ENCODE data around the gene MYLK3.
A peak's percentile ranks its signal among the peaks of the same experiment; 100 is the strongest.

Gene MYLK3

GRCh38 chr16:46721885-46722284, 26.3 kb downstream of the MYLK3 start:
- no peak for DNase-seq

DNA sequence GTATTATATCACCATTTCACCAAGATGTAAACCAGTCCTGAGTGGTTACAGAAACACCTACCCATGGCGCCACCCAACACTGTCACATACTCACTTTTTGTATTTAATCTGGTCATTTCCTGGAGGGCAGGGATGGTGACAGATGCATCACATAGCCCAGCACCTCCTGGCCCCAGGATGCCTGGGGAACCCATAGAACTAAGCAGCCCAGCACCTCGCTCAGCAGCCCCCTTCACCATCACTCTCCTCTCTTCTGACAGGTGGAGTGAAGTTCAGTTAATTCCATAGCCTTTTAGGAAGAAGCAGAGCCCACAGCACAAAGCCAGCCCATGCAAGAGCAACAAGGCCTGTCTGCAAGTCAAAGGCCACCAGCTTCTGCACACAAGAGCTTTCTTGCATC, 27.5 kb downstream of the MYLK3 start:
- DNase-seq: no peak

DNA sequence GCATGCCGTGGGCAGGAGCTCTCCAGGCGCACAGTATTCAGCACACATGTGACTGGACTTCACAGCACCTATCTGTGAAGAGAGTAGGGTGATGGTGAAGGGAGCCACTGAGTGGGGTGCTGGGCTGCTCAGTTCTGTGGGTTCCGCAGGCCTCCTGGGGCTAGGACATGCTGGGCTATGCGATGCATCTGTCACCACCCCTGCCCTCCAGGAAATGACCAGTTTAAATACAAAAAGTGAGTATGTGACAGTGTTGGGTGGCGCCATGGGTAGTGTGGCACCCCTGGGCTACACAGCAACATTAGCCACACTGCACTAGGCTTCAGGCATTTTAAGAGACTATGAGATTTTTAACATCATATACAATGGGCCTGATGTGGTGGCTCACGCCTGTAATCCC, 28.6 kb downstream of the MYLK3 start:
- DNase-seq: no peak

GRCh38 chr16:46718214-46718613, 29.9 kb downstream of the MYLK3 start:
- no peak for DNase-seq

DNA sequence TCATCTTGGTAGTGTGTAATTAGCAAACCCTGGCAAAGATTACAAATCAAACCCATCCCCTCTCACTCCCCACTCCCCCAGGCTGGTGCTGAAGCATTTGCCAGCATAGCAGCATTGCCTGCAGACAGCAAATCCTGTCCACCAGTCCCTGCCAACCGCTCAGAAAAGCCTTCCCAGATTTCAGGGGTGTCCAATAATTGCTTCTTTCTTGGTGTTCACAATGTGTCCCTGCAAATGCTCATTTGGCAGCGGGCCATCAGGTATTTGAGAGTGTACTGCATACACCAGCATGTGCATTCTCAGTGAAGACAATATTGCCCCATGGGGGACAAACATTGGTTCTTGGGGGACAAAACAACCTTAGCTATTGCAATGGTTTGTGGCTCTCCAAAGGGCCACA, 30.5 kb downstream of the MYLK3 start:
- no peak for DNase-seq

GRCh38 chr16:46715769-46716305, 32.3 kb downstream of the MYLK3 start:
- DNase-seq: no peak

DNA sequence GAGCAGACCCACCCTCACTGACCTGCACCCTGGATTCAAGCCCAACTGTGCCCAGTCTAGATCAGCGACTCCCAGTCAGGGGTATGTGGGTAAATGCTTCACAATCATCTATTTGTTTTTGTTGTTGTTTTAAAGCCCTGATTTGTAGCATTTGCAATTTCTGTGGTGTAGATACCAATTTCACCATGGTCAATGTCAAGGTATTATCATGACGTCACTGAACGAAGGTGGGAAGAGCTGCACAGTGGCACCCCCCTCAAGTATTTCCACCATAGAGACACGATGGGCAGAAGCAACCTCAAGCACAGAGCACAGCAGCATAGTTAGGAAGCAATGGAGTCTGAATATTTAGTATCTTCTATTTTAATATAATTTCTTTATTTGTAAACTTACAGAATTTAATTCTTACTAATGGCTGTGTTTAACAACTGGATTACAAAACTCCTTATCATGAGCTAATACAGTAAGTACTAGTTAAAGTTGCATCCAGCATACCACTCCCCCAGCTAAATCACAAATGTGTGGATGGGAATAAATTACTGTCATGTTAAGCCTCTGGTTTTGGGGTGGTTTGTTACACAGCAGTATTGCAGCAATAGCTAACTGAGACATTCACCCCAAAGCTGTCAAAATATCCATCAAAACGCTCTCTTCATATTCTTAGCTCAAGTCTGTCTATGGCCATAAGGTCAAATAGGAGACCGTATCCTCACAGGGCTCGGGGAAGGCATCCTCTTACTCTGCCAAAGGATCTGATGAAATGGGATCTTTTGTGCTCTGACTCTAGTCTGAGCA, 33.1 kb downstream of the MYLK3 start:
- no peak for DNase-seq

DNA sequence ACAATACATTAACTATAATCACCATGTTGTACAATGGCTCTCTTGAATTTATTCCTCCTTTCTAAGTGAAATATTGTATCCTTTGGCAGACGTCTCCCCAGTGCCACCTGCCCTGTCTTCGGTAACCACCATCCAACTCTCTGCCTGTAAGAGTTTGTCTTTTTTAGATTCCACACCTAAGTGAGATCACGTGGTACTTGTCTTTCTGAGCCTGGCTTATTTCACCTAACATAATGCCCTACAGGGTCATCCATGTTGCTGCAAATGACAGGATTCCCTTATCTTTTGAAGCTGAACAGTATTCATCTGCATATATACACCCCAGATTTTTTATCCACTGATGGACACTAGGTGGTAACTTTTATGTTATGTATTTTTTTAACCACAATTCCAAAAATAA, 34.5 kb downstream of the MYLK3 start:
- no peak for DNase-seq

DNA sequence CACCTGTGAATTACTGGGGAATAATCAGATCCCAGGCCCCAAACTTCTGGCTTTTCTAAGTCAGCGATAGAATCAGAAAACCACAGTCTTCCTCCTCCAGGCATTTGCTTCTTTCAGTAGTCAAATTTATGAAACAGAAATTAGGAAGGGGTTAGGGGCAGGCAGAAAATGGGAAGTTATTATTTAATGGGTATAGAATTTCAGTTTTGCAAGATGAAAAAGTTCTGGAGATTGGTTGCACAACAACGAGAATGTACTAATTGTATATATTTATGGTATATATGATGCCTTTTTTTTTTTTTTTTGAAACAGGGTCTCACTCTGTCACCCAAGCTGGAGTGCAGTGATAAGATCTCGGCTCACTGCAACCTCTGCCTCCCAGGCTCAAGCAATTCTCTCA, 35.2 kb downstream of the MYLK3 start:
- DNase-seq: no peak

DNA sequence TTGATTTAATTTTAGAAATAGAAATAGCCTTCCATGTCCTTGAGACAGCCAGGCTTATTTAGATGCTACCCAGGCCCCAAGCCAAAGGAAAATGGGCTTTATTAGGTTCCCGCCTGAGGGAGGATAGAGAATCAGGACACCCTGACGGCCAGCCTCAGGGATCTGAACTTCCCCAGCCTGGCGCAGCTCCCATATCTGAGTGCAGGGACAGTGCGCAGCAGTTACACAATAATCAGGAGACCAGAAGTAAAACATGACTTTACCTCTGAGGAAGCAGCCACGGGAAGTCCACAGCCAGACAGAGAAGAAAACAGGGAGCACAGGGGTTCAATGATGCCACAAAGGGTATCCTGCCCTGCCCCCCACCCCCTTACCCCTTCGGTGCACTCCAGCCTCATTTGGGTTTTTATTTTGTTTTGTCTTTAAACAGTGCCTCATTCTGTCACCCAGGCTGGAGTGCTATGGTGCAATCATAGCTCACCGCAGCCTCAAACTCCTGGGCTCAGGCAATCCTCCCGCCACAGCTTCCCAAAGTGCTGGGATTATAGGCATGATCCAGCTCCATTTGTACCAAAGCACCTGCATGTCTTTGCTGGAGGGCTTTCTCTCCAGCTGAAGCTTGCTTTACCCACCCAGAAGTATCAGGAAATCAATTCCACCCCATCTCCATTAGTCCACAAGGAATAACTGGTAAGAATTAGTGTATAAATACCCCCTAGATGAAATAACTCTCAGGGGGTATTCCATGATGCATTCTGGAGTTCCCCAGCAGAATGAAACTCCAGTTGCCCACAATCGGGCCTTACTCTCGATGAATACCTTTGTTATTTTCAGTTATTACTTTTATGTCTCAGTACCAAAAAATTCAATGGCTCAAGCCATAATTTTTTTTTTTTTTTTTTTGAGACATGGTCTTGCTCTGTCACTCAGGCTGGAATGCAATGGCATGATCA, 36.8 kb downstream of the MYLK3 start:
- no peak for DNase-seq

DNA sequence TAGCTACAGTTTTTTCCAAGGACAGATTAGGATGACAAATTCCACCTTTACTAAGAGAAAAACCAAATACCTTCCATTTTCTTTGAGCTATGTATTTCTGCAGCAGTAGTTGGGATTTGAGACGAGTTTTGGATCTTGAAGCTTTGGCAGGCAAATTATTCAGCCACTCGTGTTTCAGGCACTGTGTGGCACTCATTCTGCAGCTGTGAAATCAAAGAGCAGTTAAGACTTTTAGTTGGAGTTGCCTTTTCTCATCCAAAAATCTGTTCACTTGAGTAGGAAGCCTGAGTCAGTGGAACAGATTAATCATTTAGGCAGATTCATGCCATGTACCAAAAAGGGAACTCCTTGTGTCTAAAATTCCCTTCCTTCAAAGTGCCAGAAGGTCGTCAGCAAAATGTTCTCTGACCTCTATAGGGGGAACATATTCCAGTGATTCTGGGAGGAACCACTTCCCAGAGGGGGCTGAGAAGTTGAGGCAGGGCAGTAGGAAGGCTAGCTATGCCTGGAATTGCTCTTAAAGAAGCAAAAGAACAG, 38.6 kb downstream of the MYLK3 start:
- no peak for DNase-seq

DNA sequence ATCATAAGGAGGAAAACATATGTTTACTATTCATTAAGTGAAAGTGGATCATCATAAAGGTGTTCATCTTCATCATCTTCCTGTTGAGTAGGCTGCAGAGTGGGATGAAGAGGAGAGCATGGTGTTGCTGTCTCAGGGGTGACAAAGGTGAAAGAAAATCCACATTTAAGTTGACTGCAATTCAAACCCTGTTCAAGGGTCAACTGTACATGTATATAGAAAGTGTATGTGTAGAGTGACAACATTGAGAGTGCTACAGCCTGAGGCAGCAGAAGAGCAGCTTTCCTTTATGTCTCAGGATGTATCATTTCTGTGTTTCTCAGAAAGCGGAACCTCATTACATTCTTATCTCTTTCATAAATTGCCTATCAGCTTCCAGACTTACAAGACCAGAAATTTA, 41.5 kb downstream of the MYLK3 start:
- DNase-seq: no peak

DNA sequence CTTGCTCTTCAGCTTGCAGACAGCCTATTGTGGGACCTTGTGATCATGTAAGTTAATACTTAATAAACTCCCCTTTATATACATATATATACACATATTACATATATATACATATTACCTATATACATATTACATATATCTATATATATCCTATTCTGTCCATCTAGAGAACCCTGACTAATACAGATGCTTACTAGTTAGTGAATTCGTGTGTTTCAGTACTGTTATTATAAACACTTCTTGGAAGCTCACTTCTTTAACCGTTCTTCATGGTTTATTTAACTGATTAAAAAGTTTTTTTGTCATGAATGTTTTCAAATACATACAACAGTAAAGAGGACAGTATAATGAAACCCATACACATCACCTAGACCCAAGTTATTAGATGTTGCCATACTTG, 46.1 kb downstream of the MYLK3 start:
- no peak for DNase-seq

DNA sequence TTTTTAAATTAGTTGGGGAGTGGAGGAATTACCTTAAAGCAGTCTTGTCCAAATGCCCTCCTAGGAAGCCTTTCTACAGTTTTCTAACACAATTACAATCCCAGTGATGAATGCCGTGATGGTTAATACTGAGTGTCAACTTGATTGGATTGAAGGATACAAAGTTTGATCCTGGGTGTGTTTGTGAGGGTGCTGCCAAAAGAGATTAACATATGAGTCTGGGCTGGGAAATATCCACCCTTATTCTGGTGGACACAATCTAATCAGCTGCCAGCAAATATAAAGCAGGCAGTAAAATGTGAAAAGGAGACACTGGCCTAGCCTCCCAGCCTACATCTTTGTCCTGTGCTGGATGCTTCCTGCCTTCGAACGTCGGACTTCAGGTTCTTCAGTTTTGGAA, 46.5 kb downstream of the MYLK3 start:
- DNase-seq: no peak

- no peak for DNase-seq
These were observed 48.1 kb downstream of the MYLK3 start for GRCh38 chr16:46700048-46700447.

DNA sequence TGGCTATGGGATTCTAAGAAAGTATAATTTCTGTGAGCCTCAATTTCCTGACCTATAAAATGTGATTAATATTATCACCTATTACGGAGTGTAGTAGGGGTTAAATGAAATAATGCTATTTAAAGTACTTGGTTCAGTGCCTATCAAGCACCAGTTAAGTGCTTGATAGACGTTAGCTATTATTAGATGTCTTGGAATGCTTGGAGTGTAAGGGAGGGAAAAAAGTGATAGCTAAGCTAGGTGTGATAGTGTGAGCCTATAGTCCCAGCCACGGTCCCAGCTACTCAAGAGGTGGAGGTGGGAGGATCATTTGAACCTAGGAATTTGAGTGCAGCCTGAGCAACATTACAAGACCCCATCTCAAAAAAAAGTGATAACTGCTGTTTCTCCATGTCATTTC, 51.2 kb downstream of the MYLK3 start:
- no peak for DNase-seq

- DNase-seq: no peak
These were observed 52.2 kb downstream of the MYLK3 start for GRCh38 chr16:46695937-46696336.

DNA sequence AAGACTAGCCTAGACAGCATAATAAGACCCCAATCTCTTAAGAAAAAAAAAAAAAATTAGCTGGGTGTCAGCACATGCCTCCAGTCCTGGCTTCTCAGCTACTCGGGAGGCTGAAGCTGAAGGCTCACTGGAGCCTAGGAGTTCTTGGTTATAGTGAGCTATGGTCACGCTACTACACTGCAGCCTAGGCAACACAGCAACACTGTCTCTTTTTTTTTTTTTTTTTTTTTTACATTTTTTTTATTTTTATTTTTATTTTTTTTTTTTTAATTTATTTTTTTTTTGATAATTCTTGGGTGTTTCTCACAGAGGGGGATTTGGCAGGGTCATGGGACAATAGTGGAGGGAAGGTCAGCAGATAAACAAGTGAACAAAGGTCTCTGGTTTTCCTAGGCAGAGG, 54.5 kb downstream of the MYLK3 start:
- no peak for DNase-seq

DNA sequence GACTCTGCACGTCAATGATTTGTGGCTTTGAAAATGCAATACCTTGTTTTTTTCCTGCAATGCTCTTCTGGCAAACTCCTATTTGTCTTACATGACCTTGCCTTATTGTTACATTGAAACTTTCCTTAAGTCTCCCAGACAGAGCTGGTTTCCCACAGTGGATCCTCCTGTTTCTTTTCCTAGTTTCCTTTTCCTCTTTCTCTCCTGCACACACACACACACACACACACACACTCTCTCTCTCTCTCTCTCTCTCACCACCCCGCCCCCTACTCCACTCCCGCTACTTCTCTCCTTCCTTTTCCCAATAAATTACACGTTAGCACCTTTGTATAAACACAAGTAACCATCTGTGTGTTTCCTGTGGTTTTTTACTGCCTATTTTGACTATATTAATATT, 56.4 kb downstream of the MYLK3 start:
- no peak for DNase-seq

GRCh38 chr16:46690281-46691178, 57.6 kb downstream of the MYLK3 start:
- DNase-seq: no peak

DNA sequence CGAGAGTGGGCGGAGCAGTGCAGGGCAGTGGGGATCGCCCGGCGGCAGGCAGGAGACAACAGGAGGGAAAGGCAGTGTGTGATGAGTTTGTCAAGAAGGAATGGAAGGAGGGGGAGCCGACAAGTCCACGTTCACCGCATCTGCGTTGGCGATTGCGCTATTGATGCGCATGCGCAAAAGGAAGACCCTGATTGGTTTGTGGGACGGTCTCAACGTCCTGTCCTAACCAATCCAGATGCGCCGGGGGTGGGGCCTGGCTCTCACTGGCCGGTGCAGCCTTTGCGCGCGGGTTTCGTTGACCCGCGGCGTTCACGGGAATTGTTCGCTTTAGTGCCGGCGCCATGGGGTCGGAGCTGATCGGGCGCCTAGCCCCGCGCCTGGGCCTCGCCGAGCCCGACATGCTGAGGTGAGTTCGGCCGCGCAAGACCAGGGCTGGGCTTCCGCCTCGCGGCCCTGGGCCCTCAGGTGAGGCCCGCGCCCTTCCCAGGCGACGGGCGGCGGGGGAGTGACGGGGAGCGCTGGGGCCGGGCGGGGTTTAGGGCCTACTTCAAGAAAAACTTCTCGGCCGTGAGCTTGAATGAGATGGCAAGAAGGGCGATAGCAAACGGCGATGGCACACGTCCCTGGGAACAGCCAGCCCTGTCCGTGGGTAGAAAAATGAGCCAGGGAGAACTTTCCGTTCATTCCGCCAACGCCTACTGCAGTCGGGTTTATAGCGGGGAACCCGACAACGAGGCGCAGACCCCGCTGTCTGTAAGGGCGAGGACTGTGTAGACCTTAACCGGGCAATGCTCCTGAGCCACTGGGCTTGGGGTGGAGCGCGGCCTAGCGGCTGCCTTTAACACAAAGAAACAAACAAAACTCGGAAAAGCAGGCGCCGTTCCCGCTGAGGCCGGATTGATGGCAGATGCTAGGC, 58.5 kb downstream of the MYLK3 start, which contains the start of gene ORC6:
Gene ORC6, plus strand, starts transcription at position 295 of the 916 bp plus-strand sequence. Its CDS starts 47 bp downstream, at position 342.
- peak; percentile 98 for DNase-seq

Data from effector CD4-positive, alpha-beta T cell (primary cell).